SKM-1 (cell line): ENCODE data around the gene GALNT12.

Experiments
- DNase-seq: peaks from one replicate; lab custom pipeline; 2025; ENCODE audit not compliant: unreplicated experiment; lab: John Stamatoyannopoulos, UW

Gene GALNT12

GRCh38 chr9:98801561-98801960 is 5.9 kb upstream of the GALNT12 start:
- no peak for DNase-seq

GRCh38 chr9:98801969-98802371 is 5.5 kb upstream of the GALNT12 start:
- no peak for DNase-seq

GRCh38 chr9:98804083-98804482 is 3.4 kb upstream of the GALNT12 start:
- DNase-seq: no peak

GRCh38 chr9:98805506-98806272 is 1.8 kb upstream of the GALNT12 start:
- DNase-seq: no peak

GRCh38 chr9:98806394-98807035 is 955 bp upstream of the GALNT12 start:
- no peak for DNase-seq

GRCh38 chr9:98807814-98808195 is 335 bp downstream of the GALNT12 start:
- no peak for DNase-seq

GRCh38 chr9:98808411-98808815 is 943 bp downstream of the GALNT12 start:
- DNase-seq: no peak

- no peak for DNase-seq
Observed at GRCh38 chr9:98808875-98809274, 1.4 kb downstream of the GALNT12 start.

- no peak for DNase-seq
Observed at GRCh38 chr9:98809311-98810101, 2.0 kb downstream of the GALNT12 start.

- DNase-seq: no peak
Observed at GRCh38 chr9:98810102-98810842, 2.8 kb downstream of the GALNT12 start.

- no peak for DNase-seq
Observed at GRCh38 chr9:98811051-98811650, 3.7 kb downstream of the GALNT12 start.

- DNase-seq: no peak
Observed at GRCh38 chr9:98815391-98815951, 8.0 kb downstream of the GALNT12 start.

GRCh38 chr9:98818764-98819163 is 11.3 kb downstream of the GALNT12 start:
- no peak for DNase-seq

- DNase-seq: no peak
Observed at GRCh38 chr9:98819231-98819630, 11.8 kb downstream of the GALNT12 start.

GRCh38 chr9:98821831-98822230 is 14.4 kb downstream of the GALNT12 start:
- DNase-seq: no peak

GRCh38 chr9:98822661-98823060 is 15.2 kb downstream of the GALNT12 start:
- DNase-seq: no peak

GRCh38 chr9:98823666-98824334 is 16.3 kb downstream of the GALNT12 start:
- no peak for DNase-seq

- no peak for DNase-seq
Observed at GRCh38 chr9:98825414-98825813, 17.9 kb downstream of the GALNT12 start.

- DNase-seq: no peak
Observed at GRCh38 chr9:98826716-98827115, 19.2 kb downstream of the GALNT12 start.

GRCh38 chr9:98829766-98830165 is 22.3 kb downstream of the GALNT12 start:
- DNase-seq: no peak
